HEK293T (cell line): ENCODE results near the gene PLPPR2.

Source experiments
- ARNT ChIP-seq: fragments of 450-650 bp; IDR thresholded peaks from 2 replicates; pipeline ENCODE4 v1.6.1; 2017; ENCODE audit warnings: mild to moderate bottlenecking
- BHLHE40 ChIP-seq: fragments of 450-650 bp; IDR thresholded peaks from 2 replicates; pipeline ENCODE4 v1.6.1; 2016; ENCODE audit warnings: mild to moderate bottlenecking, moderate library complexity, borderline replicate concordance
- ELF4 ChIP-seq: fragments of 450-650 bp; IDR thresholded peaks from 2 replicates; pipeline ENCODE4 v1.6.1; 2017; ENCODE audit warnings: antibody characterized with exemption
- FOXA1 ChIP-seq: fragments of 450-650 bp; IDR thresholded peaks from 2 replicates; pipeline ENCODE4 v1.6.1; 2016; ENCODE audit warnings: mild to moderate bottlenecking
- FOXK2 ChIP-seq: fragments of 450-650 bp; IDR thresholded peaks from 2 replicates; pipeline ENCODE4 v1.6.1; 2016; ENCODE audit warnings: mild to moderate bottlenecking
- LEF1 ChIP-seq: fragments of 450-650 bp; IDR thresholded peaks from 2 replicates; pipeline ENCODE4 v1.6.1; 2017; ENCODE audit warnings: mild to moderate bottlenecking, borderline replicate concordance
- SP1 ChIP-seq: fragments of 450-650 bp; IDR thresholded peaks from 2 replicates; pipeline ENCODE4 v1.6.1; 2017
- ZNF384 ChIP-seq: fragments of 450-650 bp; IDR thresholded peaks from 2 replicates; pipeline ENCODE4 v1.6.1; 2016

DNA sequence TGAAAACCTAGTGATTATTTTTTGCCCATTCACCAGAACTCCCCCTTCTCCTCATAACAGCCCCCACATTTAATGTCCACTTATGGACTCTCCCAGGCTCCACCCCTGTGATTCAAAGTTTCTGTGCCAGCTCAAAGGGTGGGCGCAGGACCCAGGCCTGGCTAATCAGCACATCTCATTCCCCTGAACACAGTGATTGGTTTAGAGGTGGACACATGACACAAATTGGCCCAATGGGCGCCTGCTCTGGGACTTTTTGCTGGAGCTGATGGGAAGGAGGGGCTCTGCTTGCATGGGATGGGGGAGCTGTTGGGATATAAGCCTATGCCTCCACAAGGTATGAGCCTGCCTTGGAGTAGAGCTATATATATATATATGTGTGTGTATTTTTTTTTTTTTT is 35.1 kb downstream of the PLPPR2 start:
- TF ChIP-seq ELF4: no peak
- no peak for TF ChIP-seq FOXK2
- no peak for TF ChIP-seq ARNT
- no peak for TF ChIP-seq BHLHE40
- TF ChIP-seq ZNF384: no peak
- no peak for TF ChIP-seq SP1
- TF ChIP-seq FOXA1: no peak
- no peak for TF ChIP-seq LEF1
